Liver (tissue), 3 donors: ENCODE measurements around the gene ULK4.

Experiments
- ATF3 ChIP-seq: IDR thresholded peaks from 2 replicates; pipeline ENCODE4 v1.6.1; 2016; ENCODE audit warnings: antibody characterized with exemption
- CTCF ChIP-seq: fragments of 150-350 bp; IDR thresholded peaks from 2 replicates; pipeline ENCODE4 v1.5.1; 2017; ENCODE audit warnings: improper control_type of control experiment, low read depth, low read length; ENCODE audit not compliant: missing input control
- EGR1 ChIP-seq, 2 donors: IDR thresholded peaks; 2 replicates each; pipeline ENCODE4 v1.6.1; 2016 to 2018; ENCODE audit warnings: antibody characterized with exemption in 2 of 2, low read depth in 2 of 2
- GABPA ChIP-seq, 2 donors: IDR thresholded peaks in 1 of 2; conservative IDR thresholded peaks in 1 of 2; 2 replicates each; pipeline ENCODE4 v1.6.1; 2016; ENCODE audit warnings: antibody characterized with exemption in 2 of 2, mild to moderate bottlenecking in 1 of 2, moderate library complexity in 1 of 2
- JUND ChIP-seq, 2 donors: IDR thresholded peaks; 2 replicates each; pipeline ENCODE4 v1.6.1; 2016; ENCODE audit warnings: antibody characterized with exemption in 2 of 2
- MAX ChIP-seq: IDR thresholded peaks from 2 replicates; pipeline ENCODE4 v1.6.1; 2016; ENCODE audit warnings: antibody characterized with exemption
- REST ChIP-seq: IDR thresholded peaks from 2 replicates; pipeline ENCODE4 v1.6.1; 2016; ENCODE audit warnings: antibody characterized with exemption, mild to moderate bottlenecking
- RXRA ChIP-seq, 2 donors: IDR thresholded peaks; 2 replicates each; pipeline ENCODE4 v1.6.1; 2017 to 2018; ENCODE audit warnings: antibody characterized with exemption in 2 of 2, mild to moderate bottlenecking in 1 of 2
- TAF1 ChIP-seq: conservative IDR thresholded peaks from 2 replicates; pipeline ENCODE4 v1.6.1; 2016; ENCODE audit warnings: antibody characterized with exemption, mild to moderate bottlenecking
- YY1 ChIP-seq: IDR thresholded peaks from 2 replicates; pipeline ENCODE4 v1.6.1; 2016; ENCODE audit warnings: antibody characterized with exemption, mild to moderate bottlenecking
- ZBTB33 ChIP-seq: IDR thresholded peaks from 2 replicates; pipeline ENCODE4 v1.6.1; 2016; ENCODE audit warnings: antibody characterized with exemption
- donor health status: healthy.
- donor health status: healthy.

DNA sequence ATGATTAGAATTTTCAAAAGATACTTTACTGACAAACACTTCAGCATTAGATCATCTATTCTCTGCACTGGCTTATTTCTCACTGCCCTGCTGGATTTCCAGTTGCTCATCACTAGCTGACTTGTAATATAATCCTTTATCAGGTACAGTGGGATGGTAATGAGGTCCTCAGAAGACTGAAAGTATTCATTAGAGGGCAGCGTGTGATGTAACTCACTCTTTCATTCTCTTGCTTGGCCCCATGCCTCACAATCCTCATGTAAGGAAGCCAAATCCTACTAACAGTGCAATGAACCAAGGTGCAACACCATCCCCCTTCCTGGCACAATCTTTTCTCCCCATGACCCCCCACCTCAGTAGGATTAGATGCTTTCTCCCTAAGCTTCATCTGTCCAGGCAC is 472.7 kb downstream of the ULK4 start:
- no peak for TF ChIP-seq CTCF
- no peak for TF ChIP-seq ATF3
- no peak for TF ChIP-seq JUND (IDR thresholded peaks at IDR 0.05)
- no peak for TF ChIP-seq REST
- no peak for TF ChIP-seq MAX
- TF ChIP-seq TAF1, result no peak
- no peak for TF ChIP-seq GABPA (IDR thresholded peaks at IDR 0.05 in 1 of 2, conservative IDR thresholded peaks at IDR 0.05 in 1 of 2)
- no peak for TF ChIP-seq YY1
- no peak for TF ChIP-seq EGR1 (IDR thresholded peaks at IDR 0.05; ENCODE audit: low read depth in 2 of 2)
- TF ChIP-seq ZBTB33, result no peak
- no peak for TF ChIP-seq RXRA (IDR thresholded peaks at IDR 0.05)
